HepG2 (cell line): ENCODE measurements around the gene SPAG9. TPM values are rescaled to one million over a fixed set of nuclear protein-coding genes. Genes with fewer than 3 reads are reported as not detected.

Source experiments
- ATAC-seq: fragments of 200-7000 bp; cut with Tn5 transposase; 3 replicates; pipeline ENCODE4 v1.9.1; 2020; ENCODE audit warnings: mild to moderate bottlenecking, moderate library complexity
- BruUV-seq: library from RNA; stranded (reverse); fragments of 400-500 nt; replicated peaks from 2 replicates; lab custom pipeline; 2021; lab: Mats Ljungman, UMichigan
- CTCF ChIA-PET: fragments of 300-600 bp; formaldehyde crosslinking; extraction: SDS; loops from one replicate; lab custom pipeline; 2021; ENCODE audit warnings: low total read pairs, inconsistent platforms, low intra/inter-chr PET ratio; lab: Yijun Ruan, JAX
- POLR2A ChIA-PET: fragments of 350-600 bp; sonication (Branson Sonifier 250); formaldehyde crosslinking; loops from one replicate; lab custom pipeline; 2020; ENCODE audit warnings: antibody characterized with exemption, inconsistent platforms; lab: Yijun Ruan, JAX
- DNase-seq: peaks from one replicate; pipeline ENCODE4 v3.0.0-alpha.2; 2015; ENCODE audit warnings: low spot score
- FAIRE-seq: peaks from 3 replicates; lab custom pipeline; 2011; peaks lifted over from hg19 to GRCh38; lab: Jason Lieb, UNC
- H2AFZ ChIP-seq: one replicate; pipeline ENCODE4 v1.6.1; 2011; ENCODE audit warnings: low read length, inconsistent platforms
- H3K27ac ChIP-seq: fragments of 300-600 bp; 3 replicates; pipeline ENCODE4 v1.8.0; 2011; ENCODE audit warnings: mixed run types, mild to moderate bottlenecking, mixed read lengths, low read length, inconsistent platforms; ENCODE audit not compliant: insufficient read depth; ENCODE audit errors: extremely low read length
- H3K27me3 ChIP-seq, 2 experiments: fragments of 200-600 bp in 1 of 2; 2 replicates in 1 of 2; 3 replicates in 1 of 2; pipeline versions ENCODE4 v1.6.0 to v1.8.0; 2011; ENCODE audit warnings: low read length in 2 of 2, mild to moderate bottlenecking in 2 of 2, moderate library complexity in 2 of 2, inconsistent platforms in 1 of 2; ENCODE audit not compliant: insufficient read depth in 2 of 2, control insufficient read depth in 1 of 2
- H3K36me3 ChIP-seq, 2 experiments: fragments of 200-600 bp in 1 of 2; replicated peaks in 1 of 2; 2 replicates in 1 of 2; 3 replicates in 1 of 2; pipeline versions ENCODE4 v1.5.1 to v1.8.0; 2011; ENCODE audit warnings: low read length in 2 of 2, inconsistent platforms in 1 of 2; ENCODE audit not compliant: insufficient read depth in 2 of 2, control insufficient read depth in 1 of 2
- H3K4me1 ChIP-seq: 2 replicates; pipeline ENCODE4 v1.5.1; 2012; ENCODE audit warnings: low read length, inconsistent platforms; ENCODE audit not compliant: insufficient read depth
- H3K4me2 ChIP-seq: 2 replicates; pipeline ENCODE4 v1.6.0; 2011; ENCODE audit warnings: low read depth, low read length, inconsistent platforms
- H3K4me3 ChIP-seq, 3 experiments: fragments of 200-600 bp in 1 of 3; sonication (generic), shearing (Covaris generic) in 1 of 3; replicated peaks in 1 of 3; 2 replicates each; pipeline ENCODE4 v1.5.1; 2011 to 2016; ENCODE audit warnings: low read length in 3 of 3, inconsistent platforms in 2 of 3, low read depth in 2 of 3, mild to moderate bottlenecking in 2 of 3, control low read depth in 1 of 3, mixed read lengths in 1 of 3; ENCODE audit not compliant: insufficient read depth in 1 of 3
- H3K79me2 ChIP-seq: one replicate; pipeline ENCODE4 v1.6.1; 2011; ENCODE audit warnings: low read length, inconsistent platforms; ENCODE audit not compliant: insufficient read depth
- H3K9ac ChIP-seq: 2 replicates; pipeline ENCODE4 v1.6.0; 2011; ENCODE audit warnings: mild to moderate bottlenecking, low read depth, low read length, inconsistent platforms; ENCODE audit not compliant: insufficient read depth
- H3K9me3 ChIP-seq: 2 replicates; pipeline ENCODE4 v1.5.1; 2012; ENCODE audit warnings: mild to moderate bottlenecking, low read length
- H4K20me1 ChIP-seq: 2 replicates; pipeline ENCODE4 v1.6.0; 2011; ENCODE audit warnings: inconsistent platforms, mild to moderate bottlenecking, low read length, moderate library complexity; ENCODE audit not compliant: insufficient read depth
- FOXJ3 ChIP-seq: sonication (generic); formaldehyde crosslinking; IDR thresholded peaks from 2 replicates; pipeline ENCODE4 v1.4.0; 2020; ENCODE audit warnings: missing genetic modification reagents, mild to moderate bottlenecking, borderline replicate concordance
- PHF21A ChIP-seq: sonication (generic); formaldehyde crosslinking; IDR thresholded peaks from 2 replicates; pipeline ENCODE4 v1.5.0; 2020; ENCODE audit warnings: mild to moderate bottlenecking, missing genetic modification reagents
- ZIK1 ChIP-seq: sonication (generic); formaldehyde crosslinking; IDR thresholded peaks from 2 replicates; pipeline ENCODE4 v1.5.0; 2020; ENCODE audit warnings: mild to moderate bottlenecking, low read depth, missing genetic modification reagents, borderline replicate concordance
- ZNF446 ChIP-seq: sonication (generic); formaldehyde crosslinking; IDR thresholded peaks from 2 replicates; pipeline ENCODE4 v1.5.0; 2020; ENCODE audit warnings: mild to moderate bottlenecking, missing genetic modification reagents
- ZNF572 ChIP-seq: sonication (generic); formaldehyde crosslinking; IDR thresholded peaks from 2 replicates; pipeline ENCODE4 v1.5.1; 2020; ENCODE audit warnings: mild to moderate bottlenecking, missing genetic modification reagents
- ZNF746 ChIP-seq: sonication (generic); formaldehyde crosslinking; IDR thresholded peaks from 2 replicates; pipeline ENCODE4 v1.8.0; 2022; ENCODE audit warnings: mild to moderate bottlenecking, missing genetic modification reagents
- WGBS: methylation state at CpG from one replicate; pipeline ENCODE4 v1.1.6; 2017; ENCODE audit warnings: low lambda C conversion rate; 5-methylcytosine and 5-hydroxymethylcytosine counted together
- in situ Hi-C: cut with HindIII; loops from 2 replicates; pipeline ENCODE4 v1.10.0; 2017; ENCODE audit warnings: low pct_unique_long_range_greater_than_20kb; ENCODE audit not compliant: extremely low pct_ligation_motif_present
- intact Hi-C: fragments of 100-400 bp; cut with micrococcal nuclease; formaldehyde crosslinking; loops from one replicate; pipeline ENCODE4 v1.10.0; 2022; ENCODE audit not compliant: unreplicated experiment
- polyA plus RNA-seq, 8 experiments: library from polyadenylated mRNA; depleted of rRNA in 3 of 8; stranded (reverse) in 7 of 8; unstranded in 1 of 8; fragments of >200 nt; fragmentation: Illumina TruSeq in 4 of 8; extraction: Trizol in 4 of 8; gene quantifications; 2 replicates each; pipeline versions ENCODE4 v1.2.1 to v1.2.3, GENCODE V29; 2011 to 2016; ENCODE audit warnings: low read depth in 4 of 8, missing spikeins in 1 of 8, mixed read lengths in 1 of 8; ENCODE audit not compliant: insufficient read depth in 1 of 8
- total RNA-seq, 5 experiments: library from RNA; depleted of rRNA; stranded (reverse); fragments of >200 nt; fragmentation: Illumina TruSeq; extraction: Trizol; gene quantifications; 2 replicates each; pipeline ENCODE4 v1.2.3, GENCODE V29; 2016; ENCODE audit warnings: low read depth in 1 of 5
- TF ChIP-seq, protein P1 (sequence below): fragments of 450-650 bp; IDR thresholded peaks from 2 replicates; pipeline ENCODE4 v1.6.1; 2017; ENCODE audit warnings: mild to moderate bottlenecking
- TF ChIP-seq, protein P2 (sequence below): sonication (generic); formaldehyde crosslinking; IDR thresholded peaks from 2 replicates; pipeline ENCODE4 v1.4.0; 2020; ENCODE audit warnings: mild to moderate bottlenecking, low read depth, missing genetic modification reagents

The SPAG9 gene
- total and polyA plus RNA-seq, 2 of the 13 experiments (the other 11 are each of a cell fraction or from before 2014, with no cell fraction given): 43.2 to 78.6 TPM

- ATAC-seq (no peak), DNase-seq (no peak), FAIRE-seq (no peak)
- H3K27me3 ChIP-seq: no peaks in the 10 kb centered on the region
- H3K27ac ChIP-seq: no peak overlapping the region
- no peak for TF ChIP-seq ZNF746 (CRISPR knock-in tag)
- TF ChIP-seq PHF21A (CRISPR knock-in tag): no peak
- TF ChIP-seq, protein P1, sequence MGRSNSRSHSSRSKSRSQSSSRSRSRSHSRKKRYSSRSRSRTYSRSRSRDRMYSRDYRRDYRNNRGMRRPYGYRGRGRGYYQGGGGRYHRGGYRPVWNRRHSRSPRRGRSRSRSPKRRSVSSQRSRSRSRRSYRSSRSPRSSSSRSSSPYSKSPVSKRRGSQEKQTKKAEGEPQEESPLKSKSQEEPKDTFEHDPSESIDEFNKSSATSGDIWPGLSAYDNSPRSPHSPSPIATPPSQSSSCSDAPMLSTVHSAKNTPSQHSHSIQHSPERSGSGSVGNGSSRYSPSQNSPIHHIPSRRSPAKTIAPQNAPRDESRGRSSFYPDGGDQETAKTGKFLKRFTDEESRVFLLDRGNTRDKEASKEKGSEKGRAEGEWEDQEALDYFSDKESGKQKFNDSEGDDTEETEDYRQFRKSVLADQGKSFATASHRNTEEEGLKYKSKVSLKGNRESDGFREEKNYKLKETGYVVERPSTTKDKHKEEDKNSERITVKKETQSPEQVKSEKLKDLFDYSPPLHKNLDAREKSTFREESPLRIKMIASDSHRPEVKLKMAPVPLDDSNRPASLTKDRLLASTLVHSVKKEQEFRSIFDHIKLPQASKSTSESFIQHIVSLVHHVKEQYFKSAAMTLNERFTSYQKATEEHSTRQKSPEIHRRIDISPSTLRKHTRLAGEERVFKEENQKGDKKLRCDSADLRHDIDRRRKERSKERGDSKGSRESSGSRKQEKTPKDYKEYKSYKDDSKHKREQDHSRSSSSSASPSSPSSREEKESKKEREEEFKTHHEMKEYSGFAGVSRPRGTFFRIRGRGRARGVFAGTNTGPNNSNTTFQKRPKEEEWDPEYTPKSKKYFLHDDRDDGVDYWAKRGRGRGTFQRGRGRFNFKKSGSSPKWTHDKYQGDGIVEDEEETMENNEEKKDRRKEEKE: no peak
- TF ChIP-seq ZNF572: no peak
- no peak for TF ChIP-seq ZIK1 (CRISPR knock-in tag)
- no peak for TF ChIP-seq FOXJ3
- TF ChIP-seq, protein P2, sequence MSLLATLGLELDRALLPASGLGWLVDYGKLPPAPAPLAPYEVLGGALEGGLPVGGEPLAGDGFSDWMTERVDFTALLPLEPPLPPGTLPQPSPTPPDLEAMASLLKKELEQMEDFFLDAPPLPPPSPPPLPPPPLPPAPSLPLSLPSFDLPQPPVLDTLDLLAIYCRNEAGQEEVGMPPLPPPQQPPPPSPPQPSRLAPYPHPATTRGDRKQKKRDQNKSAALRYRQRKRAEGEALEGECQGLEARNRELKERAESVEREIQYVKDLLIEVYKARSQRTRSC (CRISPR knock-in tag): no peak
- no peak for TF ChIP-seq ZNF446 (CRISPR knock-in tag)
- no peaks in the 10 kb centered on the region for H4K20me1 ChIP-seq
- CTCF ChIA-PET: no interaction called here
- intact Hi-C loops (no loop called here), in situ Hi-C loops (no loop called here)
- no peak overlapping the region for H3K9ac ChIP-seq
- no peak overlapping the region for H3K4me3 ChIP-seq
- H3K4me1 ChIP-seq: peaks cover 13% of the 10 kb centered on the region
- H3K79me2 ChIP-seq: peaks cover 22% of the 10 kb centered on the region
- no peak overlapping the region for H3K4me2 ChIP-seq
- no peaks in the 10 kb centered on the region for H3K9me3 ChIP-seq
- no peak overlapping the region for H2AFZ ChIP-seq
- POLR2A ChIA-PET: interaction anchor here (5.3 kb wide), 1 partner anchor 7 kb away, joined by 43 read pairs; the partner anchor contains the start of gene NME1
- H3K36me3 ChIP-seq: peaks cover 24 to 63% of the 10 kb centered on the region in 2 experiments
- no TSS peak for BruUV-seq
- WGBS: 90% methylated on average over 3 of the region's 3 CpGs
These were observed 40.9 kb upstream of the SPAG9 start for GRCh38 chr17:51161541-51161940.
